ENCODE data around the gene NSDHL. TPM values are rescaled to one million over a fixed set of nuclear protein-coding genes. Genes with fewer than 3 reads are reported as not detected.

The NSDHL gene
- total RNA-seq, 1 donor from 2014 or later = 15.9 TPM

GRCh38 chrX:152850465-152850864 is 19.6 kb downstream of the NSDHL start:
- Mint-ChIP-seq H3K27ac (no peak overlapping the region), H3K9me3 (peaks cover 11% of the 10 kb centered on the region), H3K4me1 (no peaks in the 10 kb centered on the region), H3K4me3 (no peak overlapping the region), H3K27me3 (ENCODE audit: insufficient read depth, low read depth) (no peaks in the 10 kb centered on the region), H3K36me3 (peaks cover 25% of the 10 kb centered on the region)
- Histone ChIP-seq H3K4me3 (no peak overlapping the region), H3K4me2 (no peak overlapping the region), H4K20me1 (ENCODE audit: low read depth) (no peaks in the 10 kb centered on the region), H3K9me3 (ENCODE audit: low read depth) (no peaks in the 10 kb centered on the region), H3F3A (ENCODE audit: low read depth) (no peaks in the 10 kb centered on the region), H3K36me3 (no peaks in the 10 kb centered on the region), H3K9ac (no peak overlapping the region), H3K4me1 (no peaks in the 10 kb centered on the region), H3K27me3 (no peaks in the 10 kb centered on the region), H2AFZ (replicated peaks) (no peak overlapping the region), H3K27ac (no peak overlapping the region), H3K79me2 (ENCODE audit: low read depth) (no peaks in the 10 kb centered on the region)
- no peak for DNase-seq (ENCODE audit: low spot score)
- TF ChIP-seq EZH2 (IDR thresholded peaks at IDR 0.05) (no peak), CTCF (IDR thresholded peaks at IDR 0.05) (no peak), EZH2phosphoT487 (IDR thresholded peaks at IDR 0.05) (no peak)

DNA sequence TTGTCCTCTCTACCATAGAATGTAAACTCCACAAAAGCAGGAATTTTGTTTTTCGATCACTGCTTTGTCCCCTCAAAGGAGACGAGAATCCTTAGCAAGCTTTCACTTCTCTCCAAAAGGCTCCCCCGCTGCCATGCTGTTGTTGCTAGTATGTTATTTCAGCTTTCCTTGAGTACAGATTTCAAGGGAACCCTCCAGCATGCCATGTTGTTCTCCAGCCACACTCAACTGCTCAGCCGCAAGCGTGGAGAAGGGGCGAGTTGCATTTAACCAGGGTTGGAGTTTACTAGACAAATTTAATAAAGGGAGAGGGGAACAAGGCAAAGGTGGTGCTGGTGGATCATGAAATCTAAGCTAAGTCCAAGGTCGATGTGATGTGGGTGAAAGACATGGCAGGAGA is 23.1 kb downstream of the NSDHL start:
- Mint-ChIP-seq H3K27me3 (ENCODE audit: insufficient read depth, low read depth) (peaks cover 2% of the 10 kb centered on the region), H3K27ac (no peak overlapping the region), H3K4me3 (no peak overlapping the region), H3K9me3 (peaks cover 13% of the 10 kb centered on the region), H3K4me1 (no peaks in the 10 kb centered on the region), H3K36me3 (peaks cover 27% of the 10 kb centered on the region)
- Histone ChIP-seq H3F3A (ENCODE audit: low read depth) (no peaks in the 10 kb centered on the region), H3K9ac (no peak overlapping the region), H4K20me1 (ENCODE audit: low read depth) (no peaks in the 10 kb centered on the region), H3K27me3 (no peaks in the 10 kb centered on the region), H3K4me1 (no peaks in the 10 kb centered on the region), H3K79me2 (ENCODE audit: low read depth) (no peaks in the 10 kb centered on the region), H3K27ac (no peak overlapping the region), H2AFZ (replicated peaks) (no peak overlapping the region), H3K4me3 (no peak overlapping the region), H3K4me2 (no peak overlapping the region), H3K36me3 (no peaks in the 10 kb centered on the region), H3K9me3 (ENCODE audit: low read depth) (no peaks in the 10 kb centered on the region)
- TF ChIP-seq EZH2phosphoT487 (IDR thresholded peaks at IDR 0.05) (no peak), EZH2 (IDR thresholded peaks at IDR 0.05) (no peak), CTCF (IDR thresholded peaks at IDR 0.05) (no peak)
- DNase-seq (ENCODE audit: low spot score) = no peak

GRCh38 chrX:152861116-152861515 is 30.3 kb downstream of the NSDHL start:
- H3K27ac Mint-ChIP-seq = peak overlapping the region; percentile 7

More at GRCh38 chrX:152861116-152861515, 30.3 kb downstream of the NSDHL start:
- Histone ChIP-seq H3K9me3 (ENCODE audit: low read depth) (no peaks in the 10 kb centered on the region), H3K36me3 (no peaks in the 10 kb centered on the region), H3K4me3 (no peak overlapping the region), H3K27ac (no peak overlapping the region), H2AFZ (replicated peaks) (no peak overlapping the region), H4K20me1 (ENCODE audit: low read depth) (no peaks in the 10 kb centered on the region), H3F3A (ENCODE audit: low read depth) (no peaks in the 10 kb centered on the region), H3K4me2 (no peak overlapping the region), H3K4me1 (no peaks in the 10 kb centered on the region), H3K79me2 (ENCODE audit: low read depth) (no peaks in the 10 kb centered on the region), H3K27me3 (no peaks in the 10 kb centered on the region), H3K9ac (no peak overlapping the region)
- Mint-ChIP-seq H3K4me1 (peaks cover 14% of the 10 kb centered on the region), H3K9me3 (peaks cover 9% of the 10 kb centered on the region), H3K4me3 (no peak overlapping the region), H3K36me3 (peaks cover 18% of the 10 kb centered on the region), H3K27me3 (ENCODE audit: insufficient read depth, low read depth) (no peaks in the 10 kb centered on the region)
- TF ChIP-seq CTCF (IDR thresholded peaks at IDR 0.05) (no peak), EZH2 (IDR thresholded peaks at IDR 0.05) (no peak), EZH2phosphoT487 (IDR thresholded peaks at IDR 0.05) (no peak)
- DNase-seq (ENCODE audit: low spot score) = no peak
